Inferior parietal cortex (tissue), 1 donor: ENCODE results near the gene NGLY1.

ENCODE experiments used
- DNase-seq: peaks from one replicate; pipeline ENCODE4 v3.0.0-alpha.2; 2016; ENCODE audit errors: extremely low spot score

NGLY1 gene

GRCh38 chr3:25708036-25708435 lies 75.2 kb downstream of the NGLY1 start:
- no peak for DNase-seq

- no peak for DNase-seq
Observed at GRCh38 chr3:25707268-25707926, 75.8 kb downstream of the NGLY1 start.

GRCh38 chr3:25706213-25706612 lies 77.0 kb downstream of the NGLY1 start:
- DNase-seq: no peak

GRCh38 chr3:25697553-25697952 lies 85.7 kb downstream of the NGLY1 start:
- DNase-seq: no peak

GRCh38 chr3:25695731-25696420 lies 87.4 kb downstream of the NGLY1 start:
- DNase-seq: no peak

GRCh38 chr3:25693238-25693637 lies 90.0 kb downstream of the NGLY1 start:
- no peak for DNase-seq

GRCh38 chr3:25692341-25692740 lies 90.9 kb downstream of the NGLY1 start:
- DNase-seq: no peak

- DNase-seq: no peak
Observed at GRCh38 chr3:25690768-25691533, 92.3 kb downstream of the NGLY1 start.

GRCh38 chr3:25689226-25689625 lies 94.0 kb downstream of the NGLY1 start:
- DNase-seq: no peak

- DNase-seq: no peak
Observed at GRCh38 chr3:25687742-25688141, 95.5 kb downstream of the NGLY1 start.

- DNase-seq: no peak
Observed at GRCh38 chr3:25686766-25687165, 96.5 kb downstream of the NGLY1 start.

GRCh38 chr3:25683882-25684281 lies 99.4 kb downstream of the NGLY1 start:
- no peak for DNase-seq

- DNase-seq: no peak
Observed at GRCh38 chr3:25683410-25683809, 99.8 kb downstream of the NGLY1 start.

GRCh38 chr3:25679642-25680302 lies 103.5 kb downstream of the NGLY1 start:
- peak; percentile 21 for DNase-seq

GRCh38 chr3:25679166-25679565 lies 104.1 kb downstream of the NGLY1 start:
- peak; percentile 21 for DNase-seq

GRCh38 chr3:25678581-25678980 lies 104.7 kb downstream of the NGLY1 start:
- DNase-seq: no peak

GRCh38 chr3:25677121-25677520 lies 106.1 kb downstream of the NGLY1 start:
- no peak for DNase-seq

- no peak for DNase-seq
Observed at GRCh38 chr3:25674670-25675069, 108.6 kb downstream of the NGLY1 start.

- no peak for DNase-seq
Observed at GRCh38 chr3:25673738-25674298, 109.4 kb downstream of the NGLY1 start.
